A673 (cell line): Measurements from ENCODE around the gene TRIM66.

Experiments
- EZH2 ChIP-seq: fragments of 200-600 bp; sonication (generic); IDR thresholded peaks from 2 replicates; pipeline ENCODE4 v1.6.1; 2017; ENCODE audit warnings: borderline replicate concordance, low read depth, mild to moderate bottlenecking, mixed read lengths, antibody characterized with exemption, low read length; ENCODE audit not compliant: poor library complexity, severe bottlenecking
- TF ChIP-seq, protein P1 (sequence below): fragments of 300-800, 200-600 bp; sonication (generic); conservative IDR thresholded peaks from 2 replicates; pipeline ENCODE4 v1.5.1; 2017; ENCODE audit warnings: low read depth, mild to moderate bottlenecking, antibody characterized with exemption, low read length, moderate library complexity, mixed read lengths

DNA sequence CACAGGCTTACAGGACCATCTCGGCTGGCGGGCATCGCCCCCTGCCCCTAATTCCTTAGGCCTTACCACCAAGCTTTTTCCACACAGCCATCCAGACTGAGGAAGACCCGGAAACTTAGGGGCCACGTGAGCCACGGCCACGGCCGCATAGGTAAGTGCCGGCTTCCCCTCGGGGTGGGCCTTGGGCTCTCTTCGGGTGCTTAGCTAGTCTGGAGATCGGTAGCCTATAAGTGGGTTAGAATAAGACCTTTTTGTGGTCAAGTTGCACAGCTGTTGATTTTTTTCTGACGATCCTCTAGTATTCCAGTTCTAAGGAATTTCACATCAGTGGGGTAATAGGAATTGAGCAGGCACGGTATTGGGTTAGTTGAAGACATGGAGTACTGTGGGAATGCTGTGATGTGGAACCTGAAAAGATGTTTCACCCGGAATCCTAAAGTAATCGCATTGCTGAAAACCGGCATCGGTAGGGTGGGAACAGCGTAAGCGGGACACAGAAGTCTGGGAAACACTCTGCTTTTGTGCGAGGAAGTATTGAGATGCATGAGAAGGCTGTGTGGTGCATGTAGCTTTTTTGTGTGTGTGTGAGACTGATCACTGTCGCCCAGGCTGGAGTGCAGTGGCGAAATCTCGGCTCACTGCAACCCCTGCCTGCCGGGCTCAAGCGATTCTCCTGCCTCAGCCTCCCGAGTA lies 796 bp upstream of the TRIM66 start:
- TF ChIP-seq, protein P1, sequence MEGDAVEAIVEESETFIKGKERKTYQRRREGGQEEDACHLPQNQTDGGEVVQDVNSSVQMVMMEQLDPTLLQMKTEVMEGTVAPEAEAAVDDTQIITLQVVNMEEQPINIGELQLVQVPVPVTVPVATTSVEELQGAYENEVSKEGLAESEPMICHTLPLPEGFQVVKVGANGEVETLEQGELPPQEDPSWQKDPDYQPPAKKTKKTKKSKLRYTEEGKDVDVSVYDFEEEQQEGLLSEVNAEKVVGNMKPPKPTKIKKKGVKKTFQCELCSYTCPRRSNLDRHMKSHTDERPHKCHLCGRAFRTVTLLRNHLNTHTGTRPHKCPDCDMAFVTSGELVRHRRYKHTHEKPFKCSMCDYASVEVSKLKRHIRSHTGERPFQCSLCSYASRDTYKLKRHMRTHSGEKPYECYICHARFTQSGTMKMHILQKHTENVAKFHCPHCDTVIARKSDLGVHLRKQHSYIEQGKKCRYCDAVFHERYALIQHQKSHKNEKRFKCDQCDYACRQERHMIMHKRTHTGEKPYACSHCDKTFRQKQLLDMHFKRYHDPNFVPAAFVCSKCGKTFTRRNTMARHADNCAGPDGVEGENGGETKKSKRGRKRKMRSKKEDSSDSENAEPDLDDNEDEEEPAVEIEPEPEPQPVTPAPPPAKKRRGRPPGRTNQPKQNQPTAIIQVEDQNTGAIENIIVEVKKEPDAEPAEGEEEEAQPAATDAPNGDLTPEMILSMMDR, result no peak
- no peak for TF ChIP-seq EZH2
